Measurements from ENCODE around the gene CAMTA1. TPM values are rescaled to one million over a fixed set of nuclear protein-coding genes. Genes with fewer than 3 reads are reported as not detected.

The CAMTA1 gene
- total RNA-seq, 1 donor from 2014 or later = 109 TPM

GRCh38 chr1:7437608-7438395 is 652.5 kb downstream of the CAMTA1 start:
- Mint-ChIP-seq H3K36me3 (ENCODE audit: low read depth) (no peaks in the 10 kb centered on the region), H3K4me1 (peaks cover 24% of the 10 kb centered on the region), H3K9me3 (no peaks in the 10 kb centered on the region), H3K27me3 (ENCODE audit: low read depth) (no peaks in the 10 kb centered on the region), H3K4me3 (no peak overlapping the region), H3K27ac (ENCODE audit: unreplicated experiment) (peak overlapping the region; percentile 81)
- TF ChIP-seq, protein P1, sequence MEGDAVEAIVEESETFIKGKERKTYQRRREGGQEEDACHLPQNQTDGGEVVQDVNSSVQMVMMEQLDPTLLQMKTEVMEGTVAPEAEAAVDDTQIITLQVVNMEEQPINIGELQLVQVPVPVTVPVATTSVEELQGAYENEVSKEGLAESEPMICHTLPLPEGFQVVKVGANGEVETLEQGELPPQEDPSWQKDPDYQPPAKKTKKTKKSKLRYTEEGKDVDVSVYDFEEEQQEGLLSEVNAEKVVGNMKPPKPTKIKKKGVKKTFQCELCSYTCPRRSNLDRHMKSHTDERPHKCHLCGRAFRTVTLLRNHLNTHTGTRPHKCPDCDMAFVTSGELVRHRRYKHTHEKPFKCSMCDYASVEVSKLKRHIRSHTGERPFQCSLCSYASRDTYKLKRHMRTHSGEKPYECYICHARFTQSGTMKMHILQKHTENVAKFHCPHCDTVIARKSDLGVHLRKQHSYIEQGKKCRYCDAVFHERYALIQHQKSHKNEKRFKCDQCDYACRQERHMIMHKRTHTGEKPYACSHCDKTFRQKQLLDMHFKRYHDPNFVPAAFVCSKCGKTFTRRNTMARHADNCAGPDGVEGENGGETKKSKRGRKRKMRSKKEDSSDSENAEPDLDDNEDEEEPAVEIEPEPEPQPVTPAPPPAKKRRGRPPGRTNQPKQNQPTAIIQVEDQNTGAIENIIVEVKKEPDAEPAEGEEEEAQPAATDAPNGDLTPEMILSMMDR (conservative IDR thresholded peaks at IDR 0.05) = no peak
- no peak for DNase-seq (ENCODE audit: low read depth, low spot score)

- TF ChIP-seq, protein P1 (conservative IDR thresholded peaks at IDR 0.05) = no peak
- Mint-ChIP-seq H3K9me3 (no peaks in the 10 kb centered on the region), H3K27me3 (ENCODE audit: low read depth) (no peaks in the 10 kb centered on the region), H3K36me3 (ENCODE audit: low read depth) (no peaks in the 10 kb centered on the region), H3K4me1 (peaks cover 24% of the 10 kb centered on the region), H3K4me3 (no peak overlapping the region), H3K27ac (ENCODE audit: unreplicated experiment) (no peak overlapping the region)
- no peak for DNase-seq (ENCODE audit: low read depth, low spot score)
These were observed 653.1 kb downstream of the CAMTA1 start for GRCh38 chr1:7438396-7438785.

GRCh38 chr1:7438921-7439655 is 653.8 kb downstream of the CAMTA1 start:
- no peak overlapping the region for H3K27ac Mint-ChIP-seq (ENCODE audit: unreplicated experiment)
- TF ChIP-seq, protein P1 (conservative IDR thresholded peaks at IDR 0.05) = no peak
- no peaks in the 10 kb centered on the region for H3K9me3 Mint-ChIP-seq
- no peaks in the 10 kb centered on the region for H3K36me3 Mint-ChIP-seq (ENCODE audit: low read depth)
- H3K27me3 Mint-ChIP-seq (ENCODE audit: low read depth) = no peaks in the 10 kb centered on the region
- no peak for DNase-seq (ENCODE audit: low read depth, low spot score)
- H3K4me1 Mint-ChIP-seq = peaks cover 23% of the 10 kb centered on the region
- no peak overlapping the region for H3K4me3 Mint-ChIP-seq

DNA sequence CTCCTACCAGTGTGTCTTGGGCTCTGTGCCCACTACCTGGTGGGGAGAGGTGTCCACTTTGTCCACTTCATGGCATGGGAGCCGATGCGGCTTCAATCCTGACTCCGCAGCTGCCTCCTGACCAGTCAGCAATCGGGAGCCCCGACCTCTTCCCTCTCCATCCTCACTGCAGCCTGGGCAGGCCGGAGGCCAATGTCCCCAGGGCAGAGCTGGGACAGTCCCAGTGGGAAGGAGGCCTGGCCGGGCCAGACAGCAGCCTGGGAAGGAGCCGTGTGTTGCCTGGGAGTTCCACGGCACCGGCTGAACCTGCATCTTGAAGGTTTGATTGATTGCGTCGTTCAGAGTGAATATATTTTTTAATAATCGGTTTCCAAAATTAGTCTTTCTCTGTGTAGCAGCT is 654.9 kb downstream of the CAMTA1 start:
- Mint-ChIP-seq H3K27me3 (ENCODE audit: low read depth) (no peaks in the 10 kb centered on the region), H3K4me1 (peaks cover 24% of the 10 kb centered on the region), H3K9me3 (no peaks in the 10 kb centered on the region), H3K27ac (ENCODE audit: unreplicated experiment) (no peak overlapping the region), H3K4me3 (no peak overlapping the region), H3K36me3 (ENCODE audit: low read depth) (no peaks in the 10 kb centered on the region)
- no peak for DNase-seq (ENCODE audit: low read depth, low spot score)
- TF ChIP-seq, protein P1 (conservative IDR thresholded peaks at IDR 0.05) = no peak

DNA sequence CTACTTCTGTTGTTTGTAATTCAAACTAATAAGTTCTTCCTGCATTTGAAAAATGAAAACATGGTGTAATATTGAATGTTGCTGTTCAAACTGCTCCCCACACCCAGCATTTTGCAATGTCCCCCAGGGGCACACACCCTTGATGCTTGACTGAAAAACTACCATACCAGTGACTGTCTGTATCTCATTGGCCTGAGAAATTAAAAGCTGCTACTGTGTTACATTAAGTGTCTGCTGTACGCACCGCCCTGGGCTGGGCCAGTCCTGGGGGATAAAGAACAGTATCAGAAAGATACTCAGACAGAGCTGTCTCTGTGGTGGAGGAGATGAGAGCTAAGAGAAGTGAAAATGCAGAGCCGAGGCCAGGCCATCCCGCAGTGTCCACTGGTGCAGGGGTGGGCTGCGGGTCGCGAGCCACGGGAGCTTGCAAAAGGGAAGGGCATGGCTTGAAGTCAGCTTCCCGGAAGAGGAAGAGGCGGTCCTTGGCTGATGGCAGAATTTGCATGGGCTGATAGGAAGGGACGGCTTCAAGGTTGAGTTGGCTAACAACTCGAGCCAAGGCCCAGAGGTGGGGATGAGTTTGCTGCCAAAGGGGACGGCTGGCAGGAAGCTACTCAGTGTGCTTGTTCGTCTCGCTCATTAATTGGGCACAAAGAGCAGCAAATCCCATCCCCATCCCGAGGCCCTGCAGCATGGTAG is 656.0 kb downstream of the CAMTA1 start:
- Mint-ChIP-seq H3K36me3 (ENCODE audit: low read depth) (no peaks in the 10 kb centered on the region), H3K27me3 (ENCODE audit: low read depth) (no peaks in the 10 kb centered on the region), H3K4me1 (peaks cover 24% of the 10 kb centered on the region), H3K4me3 (no peak overlapping the region), H3K9me3 (no peaks in the 10 kb centered on the region), H3K27ac (ENCODE audit: unreplicated experiment) (no peak overlapping the region)
- no peak for DNase-seq (ENCODE audit: low read depth, low spot score)
- TF ChIP-seq, protein P1 (conservative IDR thresholded peaks at IDR 0.05) = no peak

Data from neural crest cell (in vitro differentiated cells).